Measurements from ENCODE around the gene AOPEP. TPM values are rescaled to one million over a fixed set of nuclear protein-coding genes. Genes with fewer than 3 reads are reported as not detected.

AOPEP gene
- total RNA-seq, 2 experiments from 2014 or later, result 6.9 to 7.0 TPM

DNA sequence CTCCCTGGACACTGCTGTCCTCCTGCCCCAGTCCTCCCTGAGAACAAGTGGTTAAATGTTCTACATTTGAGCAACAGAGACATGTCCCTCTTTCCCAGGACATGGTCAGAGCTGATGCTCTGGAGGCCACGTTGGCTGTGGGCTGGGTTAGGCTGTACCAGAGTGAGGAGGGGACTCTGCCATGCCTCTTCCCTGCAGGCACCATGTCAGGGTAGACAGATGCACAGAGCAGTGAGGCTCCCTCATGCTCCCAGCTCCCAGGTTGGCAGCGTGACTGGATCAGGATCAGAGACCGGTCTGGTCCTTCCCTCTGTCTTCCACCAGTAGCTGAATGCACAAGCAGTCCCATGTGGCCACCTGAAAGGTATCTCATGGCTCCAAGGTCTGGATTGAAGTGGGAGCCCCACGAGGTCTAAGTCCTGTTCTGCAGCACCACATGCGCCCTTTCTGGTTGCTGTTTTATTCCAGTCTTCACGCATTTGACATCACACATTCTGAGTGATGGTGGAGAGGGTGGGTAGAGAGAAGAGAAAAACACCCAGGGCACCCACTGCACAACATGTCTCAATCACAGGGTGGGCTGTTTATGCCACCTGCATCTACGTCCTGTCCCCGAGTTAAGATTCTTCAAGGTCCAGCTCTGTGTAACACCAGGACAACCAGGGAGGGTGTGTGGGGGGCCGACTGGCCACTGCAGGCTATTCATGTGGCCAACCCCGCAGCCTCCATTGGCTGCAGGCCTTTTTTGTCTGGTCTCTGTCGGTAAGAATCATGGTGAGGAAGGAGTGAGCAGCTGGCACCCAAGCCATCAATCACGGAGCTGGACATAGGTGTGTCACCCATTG lies 386.2 kb downstream of the AOPEP start:
- ATAC-seq (ENCODE audit: poor library complexity) (no peak), DNase-seq (no peak)
- H3K9me3 ChIP-seq (ENCODE audit: control insufficient read depth in 1 of 2, insufficient read depth in 1 of 2, low read length in 2 of 2), result no peaks in the 10 kb centered on the region
- H3K4me3 ChIP-seq (ENCODE audit: low read length), result no peak overlapping the region
- TF ChIP-seq, protein P1, sequence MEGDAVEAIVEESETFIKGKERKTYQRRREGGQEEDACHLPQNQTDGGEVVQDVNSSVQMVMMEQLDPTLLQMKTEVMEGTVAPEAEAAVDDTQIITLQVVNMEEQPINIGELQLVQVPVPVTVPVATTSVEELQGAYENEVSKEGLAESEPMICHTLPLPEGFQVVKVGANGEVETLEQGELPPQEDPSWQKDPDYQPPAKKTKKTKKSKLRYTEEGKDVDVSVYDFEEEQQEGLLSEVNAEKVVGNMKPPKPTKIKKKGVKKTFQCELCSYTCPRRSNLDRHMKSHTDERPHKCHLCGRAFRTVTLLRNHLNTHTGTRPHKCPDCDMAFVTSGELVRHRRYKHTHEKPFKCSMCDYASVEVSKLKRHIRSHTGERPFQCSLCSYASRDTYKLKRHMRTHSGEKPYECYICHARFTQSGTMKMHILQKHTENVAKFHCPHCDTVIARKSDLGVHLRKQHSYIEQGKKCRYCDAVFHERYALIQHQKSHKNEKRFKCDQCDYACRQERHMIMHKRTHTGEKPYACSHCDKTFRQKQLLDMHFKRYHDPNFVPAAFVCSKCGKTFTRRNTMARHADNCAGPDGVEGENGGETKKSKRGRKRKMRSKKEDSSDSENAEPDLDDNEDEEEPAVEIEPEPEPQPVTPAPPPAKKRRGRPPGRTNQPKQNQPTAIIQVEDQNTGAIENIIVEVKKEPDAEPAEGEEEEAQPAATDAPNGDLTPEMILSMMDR (IDR thresholded peaks at IDR 0.05), result no peak
- H3K4me3 Mint-ChIP-seq, result no peak overlapping the region
- no peaks in the 10 kb centered on the region for H3K4me1 Mint-ChIP-seq (ENCODE audit: low read depth)
- ChIA-PET CTCF (no interaction called here), POLR2A (no interaction called here)
- H3K27me3 ChIP-seq (ENCODE audit: control insufficient read depth in 1 of 2, insufficient read depth in 2 of 2, low read length in 2 of 2), result no peaks in the 10 kb centered on the region
- no peaks in the 10 kb centered on the region for H3K9me3 Mint-ChIP-seq
- H3K36me3 Mint-ChIP-seq (ENCODE audit: low read depth), result peaks cover 10% of the 10 kb centered on the region
- H3K36me3 ChIP-seq (ENCODE audit: insufficient read depth, low read length), result no peaks in the 10 kb centered on the region
- intact Hi-C loops (cut with DNase I, micrococcal nuclease), result no loop called here
- H3K27ac Mint-ChIP-seq, result no peak overlapping the region
- H3K4me1 ChIP-seq (ENCODE audit: insufficient read depth, low read length), result no peaks in the 10 kb centered on the region
- H3K27ac ChIP-seq (ENCODE audit: low read depth in 1 of 2, low read length in 2 of 2), result no peak overlapping the region
- no peaks in the 10 kb centered on the region for H3K27me3 Mint-ChIP-seq

DNA sequence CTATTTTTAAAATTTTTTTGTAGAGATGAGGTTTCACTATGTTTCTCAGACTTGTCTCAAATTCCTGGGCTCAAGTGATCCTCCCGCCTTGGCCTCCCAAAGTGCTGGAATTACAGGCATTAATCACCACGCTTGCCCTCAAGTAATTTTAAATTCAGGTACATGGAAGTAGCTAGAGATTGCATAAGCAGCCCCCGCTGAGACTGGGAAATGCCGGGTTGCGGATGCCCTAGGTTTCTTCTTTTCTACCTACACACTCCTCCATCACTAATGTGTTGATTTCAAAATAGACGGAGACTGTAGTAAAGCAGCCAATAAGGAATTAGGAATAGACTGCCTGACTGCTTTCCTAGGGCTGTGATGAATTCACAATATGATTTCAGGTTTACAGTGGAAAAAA lies 388.6 kb downstream of the AOPEP start:
- Mint-ChIP-seq H3K27ac (no peak overlapping the region), H3K27me3 (no peaks in the 10 kb centered on the region), H3K36me3 (ENCODE audit: low read depth) (peaks cover 4% of the 10 kb centered on the region), H3K9me3 (no peaks in the 10 kb centered on the region), H3K4me1 (ENCODE audit: low read depth) (no peaks in the 10 kb centered on the region), H3K4me3 (no peak overlapping the region)
- POLR2A ChIA-PET, result no interaction called here
- H3K9me3 ChIP-seq (ENCODE audit: control insufficient read depth in 1 of 2, insufficient read depth in 1 of 2, low read length in 2 of 2), result no peaks in the 10 kb centered on the region
- H3K27ac ChIP-seq (ENCODE audit: low read depth in 1 of 2, low read length in 2 of 2), result no peak overlapping the region
- CTCF ChIA-PET, result no interaction called here
- no peak for ATAC-seq (ENCODE audit: poor library complexity)
- no peaks in the 10 kb centered on the region for H3K27me3 ChIP-seq (ENCODE audit: control insufficient read depth in 1 of 2, insufficient read depth in 2 of 2, low read length in 2 of 2)
- TF ChIP-seq, protein P1 (IDR thresholded peaks at IDR 0.05), result no peak
- H3K4me3 ChIP-seq (ENCODE audit: low read length), result no peak overlapping the region
- no peaks in the 10 kb centered on the region for H3K36me3 ChIP-seq (ENCODE audit: insufficient read depth, low read length)
- intact Hi-C loops (cut with DNase I, micrococcal nuclease), result no loop called here
- DNase-seq, result no peak
- H3K4me1 ChIP-seq (ENCODE audit: insufficient read depth, low read length), result no peaks in the 10 kb centered on the region

DNA sequence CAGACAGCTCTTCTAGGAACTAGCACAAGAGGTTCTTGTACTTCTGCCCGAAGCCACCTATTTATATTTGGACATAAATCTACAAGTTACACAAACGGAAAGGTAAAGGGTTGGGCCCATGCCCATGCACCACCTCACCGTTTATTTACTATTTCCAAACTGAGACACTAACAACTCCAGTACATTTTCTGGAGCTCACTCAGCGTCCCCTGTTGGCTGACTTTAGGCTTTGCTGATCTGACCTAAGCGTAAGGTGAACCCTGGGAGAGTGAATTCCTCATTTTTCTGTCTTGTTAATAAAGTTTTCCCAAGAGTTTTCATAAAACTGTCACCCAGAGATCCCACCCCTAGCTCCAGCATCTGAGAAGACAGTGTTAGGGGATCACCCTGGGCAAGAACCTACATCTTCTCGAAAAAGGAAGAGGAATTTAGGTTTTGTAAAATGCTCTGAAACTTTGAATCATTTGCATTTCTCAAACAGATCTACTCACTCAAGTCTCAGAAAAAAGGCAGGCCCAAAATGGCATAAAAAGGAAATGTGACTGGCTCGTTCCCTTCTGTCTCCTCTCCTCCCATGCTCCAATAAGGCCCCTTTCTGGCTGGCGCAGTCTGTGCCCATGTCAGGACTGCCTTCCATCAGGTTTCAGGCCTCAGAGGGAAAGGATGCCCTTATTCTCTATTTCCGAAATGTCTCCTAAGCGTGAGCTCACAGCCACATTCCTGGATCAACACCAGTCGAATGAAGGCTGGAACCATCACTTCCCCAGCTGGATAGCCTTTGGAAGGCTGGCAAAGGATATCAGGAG lies 389.7 kb downstream of the AOPEP start:
- H3K4me1 Mint-ChIP-seq (ENCODE audit: low read depth), result no peaks in the 10 kb centered on the region
- H3K36me3 Mint-ChIP-seq (ENCODE audit: low read depth), result peaks cover 4% of the 10 kb centered on the region
- CTCF ChIA-PET, result interaction anchor here (1.1 kb wide), 1 partner anchor 347 kb away, joined by 3 read pairs; no protein-coding TSS in a partner anchor
- Histone ChIP-seq H3K4me1 (ENCODE audit: insufficient read depth, low read length) (no peaks in the 10 kb centered on the region), H3K27me3 (ENCODE audit: control insufficient read depth in 1 of 2, insufficient read depth in 2 of 2, low read length in 2 of 2) (no peaks in the 10 kb centered on the region), H3K4me3 (ENCODE audit: low read length) (no peak overlapping the region), H3K36me3 (ENCODE audit: insufficient read depth, low read length) (no peaks in the 10 kb centered on the region), H3K27ac (ENCODE audit: low read depth in 1 of 2, low read length in 2 of 2) (no peak overlapping the region), H3K9me3 (ENCODE audit: control insufficient read depth in 1 of 2, insufficient read depth in 1 of 2, low read length in 2 of 2) (no peaks in the 10 kb centered on the region)
- H3K27ac Mint-ChIP-seq, result no peak overlapping the region
- intact Hi-C loops (cut with DNase I, micrococcal nuclease), result no loop called here
- POLR2A ChIA-PET, result no interaction called here
- H3K4me3 Mint-ChIP-seq, result no peak overlapping the region
- H3K9me3 Mint-ChIP-seq, result no peaks in the 10 kb centered on the region
- no peak for DNase-seq
- H3K27me3 Mint-ChIP-seq, result no peaks in the 10 kb centered on the region
- ATAC-seq (ENCODE audit: poor library complexity), result no peak
- TF ChIP-seq, protein P1 (IDR thresholded peaks at IDR 0.05), result no peak

Data from CD4-positive, alpha-beta T cell (primary cell).